ENCODE data around the gene LAMA2. TPM values are rescaled to one million over a fixed set of nuclear protein-coding genes. Genes with fewer than 3 reads are reported as not detected.

Gene LAMA2
- total RNA-seq, 3 donors from 2014 or later (not counting 1 experiment from before 2014, with no cell fraction given) = 2.1 to 5.3 (median 3.6) TPM

DNA sequence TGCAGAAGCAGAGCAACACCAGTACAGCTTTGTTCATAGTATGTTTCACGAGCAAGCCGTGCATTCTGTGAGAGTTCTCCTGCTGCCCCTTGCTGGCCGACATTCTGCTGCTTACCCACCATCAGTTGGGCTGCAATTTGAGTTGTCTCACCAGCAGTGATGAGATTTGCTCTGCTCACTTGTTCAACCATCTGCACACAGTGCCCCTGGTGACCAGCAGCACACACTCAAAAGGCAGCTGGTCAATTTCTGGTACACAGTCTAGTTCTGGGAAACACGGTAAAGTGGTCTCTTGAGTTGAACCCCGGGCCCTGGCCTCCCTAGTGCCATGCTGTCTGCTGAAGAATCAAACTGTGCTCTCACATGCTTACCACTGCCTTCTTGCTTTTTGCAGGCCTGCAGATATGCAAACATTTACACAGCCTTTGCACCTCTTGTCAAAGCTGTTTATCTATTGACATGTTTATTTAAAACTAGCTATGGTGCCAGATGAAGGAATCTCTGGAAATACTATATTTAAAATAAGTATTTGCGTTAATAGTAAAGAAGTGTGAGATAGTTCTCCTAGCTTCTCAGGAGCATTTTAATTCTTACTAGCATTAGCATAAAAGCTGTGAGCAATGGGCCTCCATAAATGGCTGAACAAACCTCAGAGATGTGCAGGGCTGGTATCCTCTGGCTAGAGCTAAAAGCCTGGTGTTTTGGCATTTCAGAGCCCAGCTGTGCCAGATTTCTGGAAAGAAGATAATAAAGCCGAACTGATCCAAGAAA, 592.7 kb downstream of the LAMA2 start:
- Mint-ChIP-seq H3K27ac (no peak overlapping the region), H3K4me3 (no peak overlapping the region), H3K36me3 (no peaks in the 10 kb centered on the region), H3K9me3 (no peaks in the 10 kb centered on the region), H3K27me3 (ENCODE audit: low read depth in 2 of 2) (no peaks in the 10 kb centered on the region), H3K4me1 (no peaks in the 10 kb centered on the region)
- Histone ChIP-seq H3K27ac (ENCODE audit: low read length) (no peak overlapping the region), H3K27me3 (ENCODE audit: control insufficient read depth, insufficient read depth, low read length) (no peaks in the 10 kb centered on the region), H3K9me3 (ENCODE audit: control insufficient read depth, insufficient read depth, low read length) (no peaks in the 10 kb centered on the region), H3K4me1 (ENCODE audit: control insufficient read depth, insufficient read depth, low read length) (no peaks in the 10 kb centered on the region), H3K36me3 (ENCODE audit: control insufficient read depth, insufficient read depth, low read length) (no peaks in the 10 kb centered on the region), H3K4me3 (ENCODE audit: low read length) (no peak overlapping the region)
- no peak for DNase-seq
- ATAC-seq = no peak
- WGBS (ENCODE audit: insufficient coverage) = 98% methylated on average over 7 of the region's 7 CpGs
- TF ChIP-seq, protein P1, sequence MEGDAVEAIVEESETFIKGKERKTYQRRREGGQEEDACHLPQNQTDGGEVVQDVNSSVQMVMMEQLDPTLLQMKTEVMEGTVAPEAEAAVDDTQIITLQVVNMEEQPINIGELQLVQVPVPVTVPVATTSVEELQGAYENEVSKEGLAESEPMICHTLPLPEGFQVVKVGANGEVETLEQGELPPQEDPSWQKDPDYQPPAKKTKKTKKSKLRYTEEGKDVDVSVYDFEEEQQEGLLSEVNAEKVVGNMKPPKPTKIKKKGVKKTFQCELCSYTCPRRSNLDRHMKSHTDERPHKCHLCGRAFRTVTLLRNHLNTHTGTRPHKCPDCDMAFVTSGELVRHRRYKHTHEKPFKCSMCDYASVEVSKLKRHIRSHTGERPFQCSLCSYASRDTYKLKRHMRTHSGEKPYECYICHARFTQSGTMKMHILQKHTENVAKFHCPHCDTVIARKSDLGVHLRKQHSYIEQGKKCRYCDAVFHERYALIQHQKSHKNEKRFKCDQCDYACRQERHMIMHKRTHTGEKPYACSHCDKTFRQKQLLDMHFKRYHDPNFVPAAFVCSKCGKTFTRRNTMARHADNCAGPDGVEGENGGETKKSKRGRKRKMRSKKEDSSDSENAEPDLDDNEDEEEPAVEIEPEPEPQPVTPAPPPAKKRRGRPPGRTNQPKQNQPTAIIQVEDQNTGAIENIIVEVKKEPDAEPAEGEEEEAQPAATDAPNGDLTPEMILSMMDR (IDR thresholded peaks at IDR 0.05) = no peak
- intact Hi-C loops (cut with micrococcal nuclease) = no loop called here

DNA sequence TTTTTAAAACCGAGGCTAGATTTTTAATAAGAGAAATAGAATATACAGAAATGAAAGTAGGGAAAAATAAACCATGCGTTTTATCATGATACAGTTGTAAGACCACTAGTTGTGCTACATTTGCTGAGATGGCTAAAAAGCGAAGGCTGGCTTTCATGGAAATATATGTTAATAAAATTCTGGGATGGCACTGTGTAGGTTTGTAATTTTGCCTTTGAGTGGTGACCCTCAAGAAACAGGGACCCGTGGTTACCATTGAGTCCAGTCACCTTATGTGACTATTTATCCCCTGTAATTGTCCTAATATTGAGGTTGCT, 593.3 kb downstream of the LAMA2 start:
- Histone ChIP-seq H3K9me3 (ENCODE audit: control insufficient read depth, insufficient read depth, low read length) (no peaks in the 10 kb centered on the region), H3K36me3 (ENCODE audit: control insufficient read depth, insufficient read depth, low read length) (no peaks in the 10 kb centered on the region), H3K27me3 (ENCODE audit: control insufficient read depth, insufficient read depth, low read length) (no peaks in the 10 kb centered on the region), H3K4me3 (ENCODE audit: low read length) (no peak overlapping the region), H3K4me1 (ENCODE audit: control insufficient read depth, insufficient read depth, low read length) (no peaks in the 10 kb centered on the region), H3K27ac (ENCODE audit: low read length) (no peak overlapping the region)
- Mint-ChIP-seq H3K4me1 (no peaks in the 10 kb centered on the region), H3K27me3 (ENCODE audit: low read depth in 2 of 2) (no peaks in the 10 kb centered on the region), H3K4me3 (no peak overlapping the region), H3K27ac (no peak overlapping the region), H3K9me3 (no peaks in the 10 kb centered on the region), H3K36me3 (no peaks in the 10 kb centered on the region)
- DNase-seq (no peak), ATAC-seq (no peak)
- intact Hi-C loops (cut with micrococcal nuclease) = no loop called here
- TF ChIP-seq, protein P1 (IDR thresholded peaks at IDR 0.05) = no peak
- 89% methylated on average over 4 of the region's 4 CpGs for WGBS (ENCODE audit: insufficient coverage)

DNA sequence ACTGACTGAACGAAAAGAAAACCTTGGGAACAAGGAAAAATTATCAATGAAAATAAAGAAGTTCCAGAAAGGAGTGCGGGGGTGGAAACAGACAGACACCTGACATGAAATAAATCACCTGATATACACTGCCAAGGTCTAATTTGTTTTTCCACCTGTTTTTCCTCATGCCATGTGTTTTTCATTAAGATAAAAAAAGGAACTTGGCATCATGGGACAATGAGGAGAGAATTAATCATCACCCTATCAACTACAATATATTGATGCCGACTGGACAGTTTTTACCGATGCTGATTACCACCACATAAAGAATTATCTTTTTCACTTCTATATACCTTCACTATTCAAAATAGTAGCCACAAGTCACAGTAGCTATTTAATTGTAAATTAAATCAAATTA, 593.9 kb downstream of the LAMA2 start:
- H3K4me1 Mint-ChIP-seq = no peaks in the 10 kb centered on the region
- no peaks in the 10 kb centered on the region for H3K27me3 ChIP-seq (ENCODE audit: control insufficient read depth, insufficient read depth, low read length)
- H3K27me3 Mint-ChIP-seq (ENCODE audit: low read depth in 2 of 2) = no peaks in the 10 kb centered on the region
- no peaks in the 10 kb centered on the region for H3K9me3 Mint-ChIP-seq
- H3K27ac ChIP-seq (ENCODE audit: low read length) = no peak overlapping the region
- no peak overlapping the region for H3K27ac Mint-ChIP-seq
- H3K36me3 Mint-ChIP-seq = no peaks in the 10 kb centered on the region
- H3K9me3 ChIP-seq (ENCODE audit: control insufficient read depth, insufficient read depth, low read length) = no peaks in the 10 kb centered on the region
- no peak for ATAC-seq
- intact Hi-C loops (cut with micrococcal nuclease) = no loop called here
- H3K4me3 ChIP-seq (ENCODE audit: low read length) = no peak overlapping the region
- WGBS (ENCODE audit: insufficient coverage) = 91% methylated on average over 4 of the region's 4 CpGs
- TF ChIP-seq, protein P1 (IDR thresholded peaks at IDR 0.05) = no peak
- H3K36me3 ChIP-seq (ENCODE audit: control insufficient read depth, insufficient read depth, low read length) = no peaks in the 10 kb centered on the region
- H3K4me1 ChIP-seq (ENCODE audit: control insufficient read depth, insufficient read depth, low read length) = no peaks in the 10 kb centered on the region
- no peak overlapping the region for H3K4me3 Mint-ChIP-seq
- no peak for DNase-seq

DNA sequence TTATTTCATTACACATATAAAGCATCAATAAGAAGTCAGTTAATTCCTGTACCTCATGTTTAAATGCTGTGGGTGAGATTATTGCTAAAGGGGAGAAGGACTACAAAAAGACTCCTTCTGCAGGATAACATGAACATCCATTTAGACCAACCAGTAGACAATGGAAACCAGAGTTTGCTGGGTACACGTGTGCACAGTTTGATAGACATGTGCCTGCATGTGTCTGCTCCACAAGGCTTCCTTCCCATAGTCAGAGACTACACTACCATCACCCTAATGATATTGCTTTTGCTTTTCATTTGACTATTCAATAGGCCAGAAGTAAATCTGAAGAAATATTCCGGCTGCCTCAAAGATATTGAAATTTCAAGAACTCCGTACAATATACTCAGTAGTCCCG, 595.4 kb downstream of the LAMA2 start:
- Mint-ChIP-seq H3K27me3 (ENCODE audit: low read depth in 2 of 2) (no peaks in the 10 kb centered on the region), H3K9me3 (no peaks in the 10 kb centered on the region), H3K4me1 (no peaks in the 10 kb centered on the region), H3K36me3 (no peaks in the 10 kb centered on the region), H3K27ac (no peak overlapping the region), H3K4me3 (no peak overlapping the region)
- TF ChIP-seq, protein P1 (IDR thresholded peaks at IDR 0.05) = no peak
- Histone ChIP-seq H3K36me3 (ENCODE audit: control insufficient read depth, insufficient read depth, low read length) (no peaks in the 10 kb centered on the region), H3K27ac (ENCODE audit: low read length) (no peak overlapping the region), H3K9me3 (ENCODE audit: control insufficient read depth, insufficient read depth, low read length) (no peaks in the 10 kb centered on the region), H3K27me3 (ENCODE audit: control insufficient read depth, insufficient read depth, low read length) (no peaks in the 10 kb centered on the region), H3K4me3 (ENCODE audit: low read length) (no peak overlapping the region), H3K4me1 (ENCODE audit: control insufficient read depth, insufficient read depth, low read length) (no peaks in the 10 kb centered on the region)
- DNase-seq (no peak), ATAC-seq (no peak)
- intact Hi-C loops (cut with micrococcal nuclease) = no loop called here
- 95% methylated on average over 3 of the region's 4 CpGs for WGBS (ENCODE audit: insufficient coverage)
